ENCODE measurements around the gene GAS2L2.

Gene GAS2L2

DNA sequence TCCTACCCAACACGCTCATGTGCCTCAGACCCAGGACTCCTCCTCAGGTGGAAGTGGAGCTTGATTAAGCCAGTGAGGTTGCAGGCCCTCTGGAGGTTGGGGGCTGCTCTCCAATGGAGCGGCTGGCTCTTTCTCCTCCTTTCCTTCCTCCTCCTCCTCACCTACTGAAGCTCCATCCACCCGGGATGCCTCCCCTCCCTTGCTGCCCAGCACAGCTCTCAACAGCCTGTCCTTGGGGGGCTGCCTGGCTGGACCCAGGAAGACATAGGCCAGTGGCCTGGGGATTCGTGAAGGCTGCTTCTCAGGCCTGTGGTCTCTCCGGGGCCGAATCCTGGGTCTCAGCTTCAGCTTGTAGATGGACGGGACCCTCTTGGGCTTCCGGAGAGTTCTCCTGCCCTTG is 8.2 kb downstream of the GAS2L2 start:
- no peak for DNase-seq

DNA sequence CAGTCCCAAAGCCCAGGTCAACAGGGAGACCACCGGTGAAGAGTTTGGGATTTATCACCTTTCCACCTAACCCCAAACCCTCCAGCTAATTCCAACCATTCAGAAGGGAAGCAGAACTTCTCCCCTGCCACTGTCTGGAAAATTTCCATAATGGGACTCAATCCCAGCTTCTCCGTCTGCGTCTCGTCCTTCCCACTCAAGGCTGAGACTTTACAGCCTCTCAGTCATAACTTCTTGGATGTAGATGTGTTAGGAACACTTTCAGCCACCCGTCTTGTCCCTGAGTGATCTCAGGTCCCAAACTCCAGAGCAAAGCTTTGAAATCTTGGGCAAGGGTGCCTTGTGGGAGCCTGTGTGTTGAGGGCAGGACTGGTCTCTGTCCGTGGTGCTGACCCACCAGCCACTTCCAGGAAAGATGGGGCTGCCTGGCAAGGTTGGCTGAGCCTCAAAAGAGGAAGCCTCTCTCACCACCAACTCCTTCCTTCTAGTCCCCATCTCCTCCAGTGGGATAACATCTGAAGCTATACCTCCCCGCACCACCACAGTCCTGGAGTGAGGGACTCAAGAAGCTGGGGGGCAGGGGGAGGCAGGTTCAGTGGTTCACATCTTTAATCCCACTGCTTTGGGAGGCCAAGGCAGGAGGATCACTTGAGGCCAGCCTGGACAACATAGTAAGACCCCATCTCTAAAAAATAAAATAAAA is 9.3 kb downstream of the GAS2L2 start:
- DNase-seq: no peak

DNA sequence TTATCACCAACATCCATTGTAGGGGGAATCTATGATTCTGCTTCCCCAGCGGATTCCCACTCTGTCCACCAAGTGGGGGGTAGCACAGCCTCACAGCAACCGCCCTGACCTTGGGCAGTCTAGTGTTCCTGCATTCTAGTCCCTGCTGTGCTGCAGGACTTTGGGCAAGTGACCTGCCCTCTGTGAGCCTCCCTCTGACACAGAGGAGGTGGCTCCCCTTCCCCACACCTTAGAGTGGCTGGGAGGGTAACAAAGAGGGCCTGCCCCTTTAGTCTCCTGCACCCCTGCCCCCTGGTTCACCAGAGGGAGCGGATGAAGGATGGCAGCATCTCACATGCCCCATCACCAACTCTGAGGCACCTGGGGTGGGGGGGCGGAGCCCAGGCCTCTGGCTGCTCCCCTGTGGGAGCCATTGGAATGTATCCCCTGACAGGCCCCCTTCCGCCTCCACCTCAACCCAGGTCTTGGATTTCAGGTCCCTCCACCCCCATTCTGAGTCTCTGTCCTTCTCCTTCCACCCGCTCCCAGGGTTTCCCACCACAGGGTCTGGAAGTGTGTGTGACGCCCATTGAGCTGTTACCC is 10.1 kb downstream of the GAS2L2 start:
- DNase-seq: no peak

DNA sequence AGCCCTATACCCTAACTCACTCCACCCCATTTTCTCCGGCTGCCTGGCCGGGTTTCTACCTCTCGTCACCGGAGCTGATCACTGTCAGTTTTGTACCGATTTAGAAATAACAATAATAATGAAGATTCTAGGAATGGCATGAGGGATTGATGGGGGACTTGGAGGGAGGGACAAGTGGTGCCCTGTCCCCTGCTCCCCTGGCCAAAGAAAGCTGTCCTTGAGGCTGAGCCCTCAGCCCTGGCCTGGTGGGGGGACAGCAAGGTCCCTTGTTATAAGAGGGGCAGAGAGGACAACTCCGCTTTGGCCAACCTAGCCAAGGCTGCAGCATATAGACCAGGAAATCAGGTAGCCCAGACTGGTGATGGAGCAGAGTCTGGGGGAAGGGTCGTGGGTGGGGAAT is 10.5 kb downstream of the GAS2L2 start:
- no peak for DNase-seq

DNA sequence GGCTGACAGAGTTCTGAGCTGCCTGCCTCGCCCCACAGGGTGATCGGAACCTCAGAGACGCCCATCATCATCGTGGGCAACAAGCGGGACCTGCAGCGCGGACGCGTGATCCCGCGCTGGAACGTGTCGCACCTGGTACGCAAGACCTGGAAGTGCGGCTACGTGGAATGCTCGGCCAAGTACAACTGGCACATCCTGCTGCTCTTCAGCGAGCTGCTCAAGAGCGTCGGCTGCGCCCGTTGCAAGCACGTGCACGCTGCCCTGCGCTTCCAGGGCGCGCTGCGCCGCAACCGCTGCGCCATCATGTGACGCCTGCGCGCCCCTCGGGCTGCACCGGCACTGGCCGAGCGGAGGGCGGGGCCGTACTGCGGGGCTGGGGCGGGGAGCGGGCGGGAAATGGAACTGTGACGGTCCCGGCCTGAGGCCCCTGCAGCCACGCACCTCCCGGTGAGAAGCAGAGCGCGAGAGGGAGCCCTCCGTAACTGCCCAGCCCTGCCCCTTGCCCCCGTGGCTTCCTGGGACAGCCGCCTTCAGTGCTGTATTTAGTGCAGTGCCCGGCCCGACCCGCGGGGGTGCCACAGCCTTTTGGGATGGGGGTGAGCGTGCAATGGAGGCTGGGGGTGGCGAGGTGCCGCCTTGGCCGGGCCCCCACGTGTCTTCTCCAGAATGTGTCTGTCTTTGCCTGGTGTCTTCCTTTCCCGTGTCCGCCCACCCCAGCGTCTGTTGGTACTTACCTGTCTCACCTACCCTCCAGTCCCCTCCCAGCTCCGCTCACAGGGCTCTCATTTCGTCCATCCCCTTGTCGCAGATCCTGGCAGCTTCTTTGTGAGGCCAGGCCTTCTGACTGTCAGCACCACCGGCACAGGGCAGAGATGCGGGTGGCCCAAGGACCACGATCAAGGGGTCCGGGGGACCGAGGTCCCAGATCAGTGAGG is 11.8 kb downstream of the GAS2L2 start:
- no peak for DNase-seq

DNA sequence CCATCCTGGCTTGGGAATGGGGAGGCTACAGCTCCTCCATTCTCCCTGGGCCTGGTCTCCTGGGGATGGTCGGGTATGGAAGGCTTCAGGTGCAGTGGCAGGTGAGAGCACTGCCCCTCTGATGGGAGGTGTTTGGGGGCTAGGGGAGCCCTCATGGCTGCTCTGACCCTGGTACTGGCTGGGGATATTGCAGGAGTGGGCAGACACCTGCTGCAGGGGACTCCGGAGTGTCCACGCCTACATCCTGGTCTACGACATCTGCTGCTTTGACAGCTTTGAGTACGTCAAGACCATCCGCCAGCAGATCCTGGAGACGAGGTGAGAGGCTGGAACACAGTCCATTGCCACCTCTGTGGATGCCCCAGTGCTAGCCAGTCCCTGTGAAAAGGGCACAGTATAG is 12.8 kb downstream of the GAS2L2 start:
- no peak for DNase-seq

DNA sequence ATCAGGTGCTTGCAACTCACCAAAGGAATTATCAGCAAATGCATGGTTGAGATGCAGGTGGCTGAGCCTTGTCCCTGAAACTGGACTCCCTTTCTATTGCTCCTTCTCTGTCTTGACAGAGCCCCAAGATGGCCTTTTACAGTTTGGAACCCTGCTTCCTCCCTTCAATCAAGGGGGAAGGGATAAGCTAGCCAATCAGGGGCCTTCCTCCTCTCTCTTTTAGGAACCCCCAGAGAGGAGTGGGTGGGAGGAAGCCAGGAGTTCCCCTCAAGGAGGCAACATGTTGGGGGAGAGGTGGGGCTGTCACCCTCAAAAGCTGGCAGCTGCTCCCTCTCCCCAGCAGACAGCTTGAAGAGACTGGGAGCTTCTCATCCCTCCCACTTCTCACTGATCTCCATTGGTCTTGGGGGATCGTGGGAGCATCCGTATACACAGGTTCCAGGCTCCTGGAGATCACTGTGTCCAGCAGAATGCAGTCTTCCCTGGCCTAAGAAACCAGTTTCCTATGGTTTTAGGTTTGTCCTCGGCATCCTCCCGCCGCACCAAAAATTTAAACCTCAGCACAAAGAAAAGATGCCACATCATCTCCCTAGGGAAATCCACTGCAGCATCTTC is 14.4 kb downstream of the GAS2L2 start:
- DNase-seq: no peak

DNA sequence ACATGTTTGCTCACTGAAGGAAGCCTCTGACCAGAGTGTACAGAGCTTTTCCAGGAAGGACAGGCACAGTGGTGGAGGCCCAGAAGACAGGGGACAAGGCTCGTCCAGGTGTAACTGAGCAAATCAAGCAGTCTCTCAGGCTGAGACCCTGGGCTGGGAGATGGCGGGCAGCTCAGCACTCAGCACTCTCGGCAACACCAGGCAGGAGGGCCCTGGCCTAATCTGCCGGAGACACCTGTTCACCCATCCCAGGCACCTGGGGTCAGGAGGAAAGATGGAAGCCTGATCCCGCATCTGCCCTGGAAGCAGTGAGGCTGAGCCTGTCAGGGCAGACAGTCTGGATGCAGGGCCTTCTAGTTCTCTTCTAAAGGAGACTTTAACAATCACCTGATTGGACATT is 16.8 kb downstream of the GAS2L2 start:
- DNase-seq: no peak

DNA sequence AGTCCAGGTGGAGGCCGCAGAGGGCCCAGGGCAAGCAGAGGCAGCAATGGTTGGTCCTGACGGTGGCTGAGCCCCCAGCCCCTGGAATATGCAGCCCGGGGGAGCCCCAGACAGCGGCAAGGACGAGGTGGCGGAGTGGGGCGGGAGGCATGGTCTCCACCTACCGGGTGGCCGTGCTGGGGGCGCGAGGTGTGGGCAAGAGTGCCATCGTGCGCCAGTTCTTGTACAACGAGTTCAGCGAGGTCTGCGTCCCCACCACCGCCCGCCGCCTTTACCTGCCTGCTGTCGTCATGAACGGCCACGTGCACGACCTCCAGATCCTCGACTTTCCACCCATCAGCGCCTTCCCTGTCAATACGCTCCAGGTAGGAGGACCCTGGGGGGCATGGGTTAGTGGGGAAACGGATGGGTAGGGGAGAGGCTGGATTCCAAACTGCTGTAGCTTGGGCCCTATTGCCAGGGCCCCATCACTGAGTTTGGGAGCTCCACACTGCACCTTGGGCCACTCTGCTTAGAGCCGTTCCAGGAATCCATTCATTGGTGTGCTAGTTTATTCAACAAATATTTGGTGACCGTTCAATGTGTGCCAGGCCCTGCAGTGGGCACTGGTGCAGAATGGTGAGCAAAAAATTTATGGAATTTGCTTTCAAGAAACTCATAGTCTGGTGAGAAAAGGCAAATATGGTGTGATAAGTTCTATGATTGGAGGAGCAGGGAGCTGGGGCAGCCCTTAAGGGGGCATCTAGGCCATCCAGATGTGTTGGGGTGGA is 17.8 kb downstream of the GAS2L2 start:
- DNase-seq: no peak

DNA sequence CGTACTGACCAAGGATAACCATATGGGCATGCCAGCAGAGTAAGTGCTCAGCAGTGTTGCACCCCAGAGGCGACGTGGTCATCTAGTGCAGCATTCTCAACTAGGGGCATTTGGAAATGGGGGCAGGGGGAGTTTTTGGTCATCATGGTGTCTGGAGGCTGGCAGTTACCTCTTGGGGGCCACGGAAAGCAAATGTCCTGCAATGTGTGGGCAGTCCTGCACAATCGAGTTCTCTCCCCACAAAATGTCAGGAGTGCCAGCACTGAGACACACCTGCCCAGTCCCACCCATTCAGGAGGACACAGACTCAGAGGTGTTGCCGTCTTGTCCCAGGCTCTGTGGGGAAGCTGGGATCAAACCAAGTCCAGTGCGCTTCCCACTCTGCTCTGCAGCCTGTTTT is 18.6 kb downstream of the GAS2L2 start:
- no peak for DNase-seq

DNA sequence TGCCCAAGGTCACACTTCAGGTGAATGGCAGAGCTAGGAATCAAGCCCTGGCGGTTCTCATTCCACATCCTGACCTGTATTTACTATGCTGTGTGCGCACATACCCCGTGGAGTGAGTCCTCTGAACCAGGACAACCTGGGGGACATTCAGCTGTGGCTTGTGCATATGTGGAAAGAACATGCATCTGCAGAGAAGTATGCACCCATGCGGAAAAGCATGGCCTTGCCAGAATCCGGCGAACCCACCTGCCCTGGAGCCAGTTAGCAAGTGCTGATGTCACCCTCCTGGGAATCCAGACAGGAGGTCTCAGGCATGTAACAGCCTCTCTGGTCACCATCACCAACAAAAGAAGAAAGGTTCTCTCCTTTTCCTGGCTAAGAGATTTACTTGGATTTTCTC is 19.7 kb downstream of the GAS2L2 start:
- DNase-seq: no peak

DNA sequence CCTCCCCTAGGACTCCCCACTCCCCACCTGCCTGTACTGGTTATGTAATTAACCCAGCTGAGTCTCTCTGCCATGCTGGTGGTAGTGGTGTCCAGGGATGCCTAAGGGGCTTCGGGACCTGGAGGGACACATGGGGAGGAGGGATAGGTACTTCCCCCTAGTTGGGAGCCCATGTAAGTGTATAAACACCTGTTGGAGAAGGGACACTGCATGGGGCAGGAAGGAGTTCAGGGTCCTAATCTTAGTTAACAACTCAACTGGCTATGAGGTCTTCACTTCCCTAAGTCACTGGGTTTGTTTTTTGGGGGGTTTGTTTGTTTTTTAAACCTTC is 20.3 kb downstream of the GAS2L2 start:
- DNase-seq: no peak

DNA sequence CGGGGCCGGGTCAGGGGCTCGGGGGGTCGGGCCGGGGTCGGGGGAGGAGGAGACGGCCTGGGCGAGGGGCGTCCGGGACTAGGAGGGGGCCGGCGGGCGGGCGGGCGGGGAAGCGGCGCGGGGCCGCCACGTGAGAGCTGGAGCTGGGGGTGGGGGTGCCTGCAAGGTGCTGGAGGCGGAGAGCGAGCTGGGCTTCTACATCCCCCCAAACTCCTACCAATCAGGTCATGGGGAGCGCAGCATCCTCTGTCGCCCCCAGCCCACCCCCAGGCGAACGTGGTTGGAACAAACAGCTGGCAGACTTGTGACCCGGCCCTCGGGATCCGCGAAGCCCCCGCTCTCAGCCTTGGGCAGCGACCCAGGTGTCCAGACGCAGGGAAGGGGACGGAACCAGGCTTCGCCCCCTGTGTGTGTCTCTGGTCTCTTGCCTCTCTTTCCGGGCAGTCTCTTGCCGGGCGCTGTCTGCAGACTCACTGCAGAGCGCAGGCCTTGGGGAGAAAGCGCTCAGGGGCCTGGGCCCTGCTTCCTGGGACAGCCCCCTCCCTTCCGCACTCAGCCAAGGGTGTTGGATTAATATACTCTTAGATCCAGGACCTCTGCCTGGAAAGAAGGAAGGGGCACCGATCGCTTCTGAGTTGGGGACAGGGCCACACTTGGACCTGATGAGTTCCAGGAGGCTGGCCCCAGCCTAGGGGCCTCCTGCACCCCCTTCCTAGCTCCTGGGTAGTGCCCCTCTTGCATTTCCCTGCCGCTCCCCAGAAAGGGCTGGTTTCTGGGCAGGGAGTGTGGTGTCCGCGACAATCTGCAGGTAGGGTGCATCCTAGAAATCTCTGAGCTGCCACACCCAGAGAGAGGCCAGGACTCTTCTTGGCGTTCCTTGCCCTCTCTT is 20.9 kb downstream of the GAS2L2 start:
- no peak for DNase-seq

DNA sequence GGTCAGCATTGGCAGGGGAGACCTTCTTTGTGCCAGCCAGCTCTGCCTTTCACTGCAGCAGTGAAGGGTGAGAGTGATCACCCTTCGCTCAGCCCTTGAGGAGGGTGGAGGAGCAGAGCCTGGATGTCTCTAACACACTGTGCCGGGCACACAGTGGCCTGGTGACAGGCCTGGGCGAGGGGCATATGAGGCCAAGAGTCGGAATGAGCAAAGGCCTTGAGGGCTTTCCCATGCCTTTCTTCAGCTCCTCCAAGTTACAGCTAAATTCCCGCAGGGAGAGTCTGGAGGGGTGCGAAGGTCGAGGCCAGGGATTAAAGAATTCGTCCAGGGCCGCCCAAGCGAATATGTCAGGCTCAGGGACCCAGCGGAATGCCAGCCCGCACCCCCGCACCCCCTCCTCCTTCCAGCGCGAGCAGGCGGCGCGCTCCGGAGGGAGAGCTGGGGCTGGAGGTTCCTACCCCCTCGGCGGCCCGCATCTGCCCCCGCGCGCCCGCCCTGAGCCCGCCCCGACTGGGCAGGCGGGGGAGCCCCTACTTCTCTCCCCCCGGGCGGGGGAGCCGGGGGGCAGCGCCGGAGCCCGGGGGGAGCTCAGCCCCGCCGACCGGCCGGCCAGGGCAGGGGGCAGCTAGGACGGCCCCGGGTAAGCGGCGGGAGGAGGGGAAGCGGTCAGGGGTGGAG is 21.7 kb downstream of the GAS2L2 start, which contains the start of gene RASL10B:
TSS of gene RASL10B (plus strand) at position 401 of the 678 bp plus-strand sequence. CDS start 3,546 bp downstream, outside the sequence.
- DNase-seq: peak; percentile 0

DNA sequence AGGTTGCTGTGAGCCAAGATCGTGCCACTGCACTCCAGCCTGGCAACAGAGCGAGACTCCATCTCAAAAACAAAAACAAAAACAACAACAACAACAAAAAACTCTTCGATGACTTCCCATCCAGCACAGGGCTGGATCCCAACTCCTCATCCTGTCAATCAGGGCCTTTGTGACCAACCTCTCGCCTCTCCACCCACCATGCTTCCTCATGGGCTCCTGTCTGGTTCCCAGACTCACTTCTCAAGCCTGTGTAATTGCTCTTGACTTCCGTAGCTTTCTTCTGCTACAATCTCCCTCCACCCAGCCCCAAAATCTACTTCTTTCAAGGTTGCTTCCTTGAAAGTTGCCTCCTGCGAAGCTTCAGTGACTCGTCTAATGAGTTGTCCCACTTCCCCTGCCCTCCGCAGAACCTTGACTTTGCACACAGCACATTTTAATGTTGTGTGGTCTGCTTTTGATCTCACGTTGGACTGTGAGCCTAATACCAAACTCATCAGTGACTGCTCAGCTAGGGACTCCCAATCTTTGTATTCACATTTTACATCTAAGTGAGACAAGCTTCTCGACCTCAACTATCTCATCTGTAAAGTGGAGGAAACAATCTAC is 22.5 kb downstream of the GAS2L2 start:
- no peak for DNase-seq

DNA sequence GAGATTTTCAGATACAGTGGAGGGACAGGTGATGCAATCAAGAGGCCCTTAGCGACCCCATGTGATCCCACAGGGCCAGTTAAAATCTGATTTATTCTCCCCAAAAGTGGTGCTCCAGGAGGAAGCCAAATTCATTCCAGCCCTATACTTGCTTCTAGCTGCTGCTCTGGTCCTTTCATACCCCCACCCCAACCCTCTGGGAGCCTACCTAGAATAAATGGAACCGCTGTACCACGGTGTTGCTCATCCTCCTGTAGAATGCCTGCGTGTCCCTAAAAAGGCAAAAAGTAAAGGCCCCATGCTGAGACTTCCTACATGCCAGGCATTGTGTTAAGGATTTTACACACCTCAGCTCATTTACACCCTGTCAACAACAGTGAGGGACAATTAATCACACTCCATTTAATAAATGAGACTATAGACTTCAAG is 23.6 kb downstream of the GAS2L2 start:
- DNase-seq: no peak

DNA sequence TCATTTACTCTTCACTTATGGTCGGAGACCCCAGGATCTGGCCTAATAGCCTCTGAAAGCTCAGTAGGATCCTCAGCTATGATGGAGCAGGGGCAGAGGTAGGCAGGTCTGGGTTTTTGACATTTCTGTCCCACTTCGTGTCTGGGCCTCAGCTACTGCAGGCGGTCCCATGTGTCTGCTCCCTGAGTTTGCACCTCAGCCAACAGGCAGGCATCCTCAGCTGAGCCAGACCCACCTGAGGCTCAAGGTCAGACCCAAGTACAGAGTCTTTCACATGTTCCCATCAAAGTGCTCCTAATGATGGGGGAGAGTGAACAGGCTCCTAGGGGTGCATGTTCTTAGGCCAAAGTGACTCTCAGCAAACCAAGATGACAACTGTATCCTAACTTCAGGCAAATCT is 24.5 kb downstream of the GAS2L2 start:
- no peak for DNase-seq

DNA sequence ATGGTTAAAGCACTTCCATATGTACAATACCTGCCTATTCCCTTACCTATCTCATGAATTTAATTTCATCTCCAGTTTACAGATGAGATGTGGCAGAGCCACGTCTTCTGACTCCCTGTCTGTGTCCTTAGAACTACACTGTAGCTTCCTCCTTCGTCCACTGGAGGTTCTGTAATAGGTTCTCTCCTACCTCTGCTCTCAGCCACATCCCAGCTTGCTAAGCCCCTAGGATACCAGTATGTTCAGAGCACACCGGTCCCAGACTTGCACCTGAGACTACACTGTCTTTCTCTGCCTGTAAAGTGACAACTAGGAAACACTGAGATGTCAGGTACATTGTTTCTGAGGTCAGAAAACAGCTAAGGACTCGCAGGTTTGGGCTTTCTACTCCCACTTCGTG is 25.4 kb downstream of the GAS2L2 start:
- DNase-seq: no peak

DNA sequence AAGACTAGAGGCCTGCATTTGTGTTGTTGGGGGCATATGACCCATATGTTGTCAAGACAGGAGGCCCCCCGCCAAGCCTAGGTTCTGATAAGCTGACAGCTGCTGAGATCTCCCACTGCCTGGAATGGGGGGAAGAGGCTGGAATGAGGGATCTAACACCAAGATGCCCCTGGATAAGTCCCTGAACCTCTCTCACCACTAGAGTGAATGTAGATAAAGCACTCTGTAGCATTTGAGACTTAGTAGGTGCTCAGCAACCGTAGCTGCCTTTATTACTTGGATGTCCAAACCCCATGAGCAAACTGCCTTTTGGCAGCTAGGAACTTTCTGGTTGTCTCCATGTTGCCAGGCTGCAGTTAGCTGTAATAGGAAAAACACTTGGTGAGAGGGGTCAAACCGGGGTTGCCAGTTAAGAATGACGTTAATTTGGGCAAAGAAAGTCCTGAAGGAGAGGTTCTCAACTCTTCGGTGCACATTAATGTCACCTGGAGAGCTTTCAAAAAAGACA is 26.0 kb downstream of the GAS2L2 start:
- no peak for DNase-seq
